Gastrocnemius medialis (tissue), 4 donors: Measurements from ENCODE around the gene GCGR.

ENCODE experiments used
- CTCF ChIP-seq, 5 experiments: fragments of 450-650 bp in 3 of 5; fragments of 200-600 bp in 2 of 5; sonication (generic) in 2 of 5; IDR thresholded peaks in 4 of 5; conservative IDR thresholded peaks in 1 of 5; 1 replicate in 4 of 5; 2 replicates in 1 of 5; pipeline ENCODE4 v1.5.1; 2016 to 2019; ENCODE audit warnings: antibody characterized with exemption in 5 of 5, mild to moderate bottlenecking in 3 of 5, moderate library complexity in 3 of 5
- POLR2A ChIP-seq, 2 donors: fragments of 450-650 bp; IDR thresholded peaks; one replicate each; pipeline ENCODE4 v1.6.1; 2017; ENCODE audit warnings: antibody characterized with exemption in 2 of 2, mild to moderate bottlenecking in 2 of 2, moderate library complexity in 2 of 2

GRCh38 chr17:81846743-81847689 is 43.1 kb downstream of the GCGR start:
- no peak for TF ChIP-seq CTCF (IDR thresholded peaks at IDR 0.05 in 4 of 5, conservative IDR thresholded peaks at IDR 0.05 in 1 of 5)
- no peak for TF ChIP-seq POLR2A (IDR thresholded peaks at IDR 0.05)
